Thoracic aorta (tissue), 2 donors: Measurements from ENCODE around the gene SFXN3. TPM values are rescaled to one million over a fixed set of nuclear protein-coding genes. Genes with fewer than 3 reads are reported as not detected.
A peak's percentile ranks its signal among the peaks of the same experiment; 100 is the strongest.

Experiments used
- ATAC-seq: fragments of 150-250 bp; one replicate; pipeline ENCODE4 v1.8.0; 2017; ENCODE audit warnings: low read depth; ENCODE audit not compliant: insufficient number of reproducible peaks, low FRiP score
- DNase-seq: peaks from one replicate; pipeline ENCODE4 v3.0.0-alpha.2; 2020; ENCODE audit warnings: low spot score
- H3K27ac ChIP-seq, 2 donors: fragments of 200-600 bp; sonication (generic); 1 replicate in 1 of 2; 2 replicates in 1 of 2; pipeline ENCODE4 v1.5.1; 2016; ENCODE audit warnings: mild to moderate bottlenecking in 2 of 2, moderate library complexity in 2 of 2
- H3K27me3 ChIP-seq: fragments of 200-600 bp; sonication (generic); replicated peaks from 2 replicates; pipeline ENCODE4 v1.6.0; 2016; ENCODE audit warnings: mild to moderate bottlenecking; ENCODE audit not compliant: insufficient read depth
- H3K36me3 ChIP-seq: fragments of 200-600 bp; sonication (generic); one replicate; pipeline ENCODE4 v1.5.1; 2016
- H3K4me1 ChIP-seq, 2 donors: fragments of 200-600 bp; sonication (generic); 1 replicate in 1 of 2; 2 replicates in 1 of 2; pipeline versions ENCODE4 v1.5.1 to v1.6.0; 2016; ENCODE audit warnings: low read depth in 2 of 2, mild to moderate bottlenecking in 1 of 2; ENCODE audit not compliant: control insufficient read depth in 1 of 2
- H3K4me3 ChIP-seq: fragments of 200-600 bp; sonication (generic); 2 replicates; pipeline ENCODE4 v1.5.1; 2016; ENCODE audit warnings: mild to moderate bottlenecking
- H3K9me3 ChIP-seq: fragments of 200-600 bp; sonication (generic); 2 replicates; pipeline ENCODE4 v1.5.1; 2016
- CTCF ChIP-seq: fragments of 200-600 bp; sonication (generic); IDR thresholded peaks from one replicate; pipeline ENCODE4 v1.5.1; 2019; ENCODE audit warnings: antibody characterized with exemption
- total RNA-seq, 2 donors: library from RNA; depleted of rRNA; stranded (reverse); fragments of >200 nt; gene quantifications; one replicate each; pipeline versions ENCODE4 v1.1.0 to v1.2.3, GENCODE V29; 2016

SFXN3 gene
- total RNA-seq, 2 donors from 2014 or later, result 136 to 206 TPM

GRCh38 chr10:101000915-101001658, 29.9 kb upstream of the SFXN3 start:
- peaks cover 20 to 55% of the 10 kb centered on the region in 2 donors for H3K4me1 ChIP-seq

GRCh38 chr10:101001659-101002035, 29.4 kb upstream of the SFXN3 start:
- no peak for DNase-seq
- Histone ChIP-seq H3K4me1 (peaks cover 17 to 50% of the 10 kb centered on the region in 2 donors), H3K9me3 (no peaks in the 10 kb centered on the region), H3K27me3 (no peaks in the 10 kb centered on the region), H3K4me3 (peak overlapping the region; percentile 87), H3K36me3 (peaks cover 19% of the 10 kb centered on the region), H3K27ac (peak overlapping the region; percentile 97 to 98)
- TF ChIP-seq CTCF, result no peak
- no peak for ATAC-seq

More at GRCh38 chr10:101000915-101001658, 29.9 kb upstream of the SFXN3 start:
- H3K27me3 ChIP-seq, result no peaks in the 10 kb centered on the region
- peak overlapping the region; percentile 87 for H3K4me3 ChIP-seq
- TF ChIP-seq CTCF, result no peak
- ATAC-seq (no peak), DNase-seq (peak; percentile 85)
- no peaks in the 10 kb centered on the region for H3K9me3 ChIP-seq
- H3K36me3 ChIP-seq, result peaks cover 15% of the 10 kb centered on the region
- H3K27ac ChIP-seq, result peak overlapping the region; percentile 97 to 98

- DNase-seq, result no peak
- no peak for ATAC-seq
- Histone ChIP-seq H3K36me3 (peaks cover 19% of the 10 kb centered on the region), H3K27me3 (no peaks in the 10 kb centered on the region), H3K4me3 (no peak overlapping the region), H3K27ac (peak overlapping the region; percentile 97 to 98), H3K4me1 (peaks cover 15 to 47% of the 10 kb centered on the region in 2 donors), H3K9me3 (no peaks in the 10 kb centered on the region)
- no peak for TF ChIP-seq CTCF
Observed at GRCh38 chr10:101002456-101002855, 28.6 kb upstream of the SFXN3 start.

- Histone ChIP-seq H3K4me1 (peaks cover 15 to 52% of the 10 kb centered on the region in 2 donors), H3K27ac (peak overlapping the region in 1 of 2 donors; percentile 98), H3K4me3 (no peak overlapping the region), H3K27me3 (no peaks in the 10 kb centered on the region), H3K9me3 (no peaks in the 10 kb centered on the region), H3K36me3 (peaks cover 19% of the 10 kb centered on the region)
- ATAC-seq, result no peak
- TF ChIP-seq CTCF, result no peak
- no peak for DNase-seq
Observed at GRCh38 chr10:101003639-101004206, 27.3 kb upstream of the SFXN3 start.

- Histone ChIP-seq H3K4me1 (peaks cover 15 to 52% of the 10 kb centered on the region in 2 donors), H3K9me3 (no peaks in the 10 kb centered on the region), H3K36me3 (peaks cover 19% of the 10 kb centered on the region), H3K4me3 (no peak overlapping the region), H3K27me3 (no peaks in the 10 kb centered on the region), H3K27ac (no peak overlapping the region)
- ATAC-seq (no peak), DNase-seq (no peak)
- TF ChIP-seq CTCF, result no peak
Observed at GRCh38 chr10:101005361-101005760, 25.7 kb upstream of the SFXN3 start.
